A549 (cell line): ENCODE results near the gene CLP1. TPM values are rescaled to one million over a fixed set of nuclear protein-coding genes. Genes with fewer than 3 reads are reported as not detected.

ENCODE experiments used
- ATAC-seq, 2 experiments: fragments of 200-7000 bp in 1 of 2; fragments of >200 bp in 1 of 2; cut with Nextera tagmentation in 1 of 2; cut with Tn5 transposase in 1 of 2; 3 replicates each; pipeline versions ENCODE4 v1.8.0 to v1.9.1; 2018 to 2020; ENCODE audit warnings: mild to moderate bottlenecking in 1 of 2, moderate library complexity in 1 of 2
- CTCF ChIA-PET: fragments of 300-600 bp; sonication (Branson Sonifier 250); formaldehyde crosslinking; extraction: SDS; loops from one replicate; lab custom pipeline; 2021; ENCODE audit warnings: antibody characterized with exemption, inconsistent platforms; lab: Yijun Ruan, JAX
- POLR2A ChIA-PET: fragments of 350-600 bp; formaldehyde crosslinking; extraction: SDS; loops from one replicate; lab custom pipeline; 2021; ENCODE audit warnings: antibody characterized with exemption, inconsistent platforms; lab: Yijun Ruan, JAX
- DNase-seq, 2 experiments: peaks; one replicate each; pipeline versions ENCODE4 v3.0.0 to v3.0.0-alpha.2; 2011 to 2016; ENCODE audit warnings: low read depth in 1 of 2, low spot score in 1 of 2
- FAIRE-seq: peaks from 2 replicates; lab custom pipeline; 2011; peaks lifted over from hg19 to GRCh38; lab: Jason Lieb, UNC
- H3K27ac ChIP-seq, 2 experiments: fragments of >200 bp; sonication (Bioruptor Twin); formaldehyde crosslinking; 3 replicates each; pipeline ENCODE4 v1.5.1; 2016 to 2017
- H3K4me1 ChIP-seq: fragments of >200 bp; sonication (Bioruptor Twin); formaldehyde crosslinking; 3 replicates; pipeline ENCODE4 v1.6.1; 2016
- H3K4me2 ChIP-seq: fragments of >200 bp; sonication (Bioruptor Twin); formaldehyde crosslinking; 3 replicates; pipeline ENCODE4 v1.6.1; 2016
- H3K4me3 ChIP-seq: fragments of >200 bp; sonication (Bioruptor Twin); formaldehyde crosslinking; 3 replicates; pipeline ENCODE4 v1.5.1; 2016
- H3K9me3 ChIP-seq: fragments of >200 bp; sonication (Bioruptor Twin); formaldehyde crosslinking; 3 replicates; pipeline ENCODE4 v1.6.1; 2016
- BHLHE40 ChIP-seq: IDR thresholded peaks from 2 replicates; pipeline ENCODE4 v1.6.1; 2012; ENCODE audit warnings: low read depth, low read length, inconsistent platforms
- CBX8 ChIP-seq: fragments of 200-600 bp; sonication (generic); IDR thresholded peaks from 2 replicates; pipeline ENCODE4 v1.6.1; 2016
- EHMT2 ChIP-seq: fragments of 200-600 bp; sonication (generic); IDR thresholded peaks from 2 replicates; pipeline ENCODE4 v1.6.1; 2016; ENCODE audit warnings: antibody characterized with exemption, low read depth, mild to moderate bottlenecking, moderate library complexity
- FOSB ChIP-seq: fragments of 250-450 bp; sonication (Bioruptor Pico); IDR thresholded peaks from 2 replicates; pipeline ENCODE4 v1.5.0; 2020; ENCODE audit warnings: mild to moderate bottlenecking, moderate library complexity
- FOSL2 ChIP-seq, 2 experiments: fragments of 450-650 bp in 1 of 2; fragments of >200 bp in 1 of 2; sonication (Bioruptor Twin) in 1 of 2; formaldehyde crosslinking; IDR thresholded peaks; 2 replicates each; pipeline versions ENCODE4 v1.5.0 to v1.6.1; 2016 to 2020; ENCODE audit warnings: mild to moderate bottlenecking in 1 of 2, moderate library complexity in 1 of 2
- HDAC2 ChIP-seq: fragments of 200-600 bp; sonication (generic); IDR thresholded peaks from 2 replicates; pipeline ENCODE4 v1.6.1; 2016
- HOXB5 ChIP-seq: fragments of 250-450 bp; sonication (Bioruptor Pico); IDR thresholded peaks from 2 replicates; pipeline ENCODE4 v1.5.0; 2020; ENCODE audit warnings: mild to moderate bottlenecking, moderate library complexity
- KDM1A ChIP-seq: fragments of 200-600 bp; sonication (generic); IDR thresholded peaks from 2 replicates; pipeline ENCODE4 v1.6.1; 2016; ENCODE audit warnings: low read depth, mild to moderate bottlenecking
- MAZ ChIP-seq: fragments of 150-350 bp; IDR thresholded peaks from 2 replicates; pipeline ENCODE4 v1.6.1; 2014; ENCODE audit warnings: antibody characterized with exemption, low read depth, low read length, borderline replicate concordance
- NR3C1 ChIP-seq: fragments of >200 bp; sonication (Bioruptor Twin); formaldehyde crosslinking; IDR thresholded peaks from 3 replicates; pipeline ENCODE4 v1.6.1; 2017
- PHF8 ChIP-seq: fragments of 200-600 bp; sonication (generic); IDR thresholded peaks from 2 replicates; pipeline ENCODE4 v1.6.1; 2016; ENCODE audit warnings: low read depth, mild to moderate bottlenecking, antibody characterized with exemption, moderate library complexity, borderline replicate concordance
- SREBF2 ChIP-seq: fragments of 450-650 bp; IDR thresholded peaks from 2 replicates; pipeline ENCODE4 v1.6.1; 2014; ENCODE audit warnings: mild to moderate bottlenecking, moderate library complexity
- TFCP2L1 ChIP-seq: fragments of 250-450 bp; sonication (Bioruptor Pico); IDR thresholded peaks from 2 replicates; pipeline ENCODE4 v1.5.0; 2021; ENCODE audit warnings: mild to moderate bottlenecking
- TP53 ChIP-seq: fragments of 250-450 bp; sonication (Bioruptor Pico); IDR thresholded peaks from 2 replicates; pipeline ENCODE4 v1.5.0; 2021; ENCODE audit warnings: mild to moderate bottlenecking, moderate library complexity
- WGBS: methylation state at CpG from one replicate; pipeline ENCODE4 v1.1.6; 2017; ENCODE audit errors: missing lambda C conversion rate; 5-methylcytosine and 5-hydroxymethylcytosine counted together
- polyA plus RNA-seq, 4 experiments: library from polyadenylated mRNA; depleted of rRNA in 3 of 4; stranded (reverse); fragments of >200 nt; fragmentation: RNase III in 1 of 4; extraction: RNeasy Plus Mini Kit Qiagen cat#74134 plus additional on column Dnase treatment in 1 of 4; gene quantifications; 2 replicates in 3 of 4; 3 replicates in 1 of 4; pipeline ENCODE4 v1.2.3, GENCODE V29; 2011 to 2017
- TF ChIP-seq, protein P1 (sequence below): IDR thresholded peaks from 2 replicates; pipeline ENCODE4 v1.6.1; 2012; ENCODE audit warnings: low read depth, borderline replicate concordance
- TF ChIP-seq, protein P2 (sequence below): fragments of 200-600 bp; sonication (generic); IDR thresholded peaks from 2 replicates; pipeline ENCODE4 v1.6.1; 2016; ENCODE audit warnings: antibody characterized with exemption, mild to moderate bottlenecking, moderate library complexity
- TF ChIP-seq, protein P3 (sequence below): fragments of 450-650 bp; IDR thresholded peaks from 2 replicates; pipeline ENCODE4 v1.6.1; 2014; ENCODE audit warnings: antibody characterized with exemption
- TF ChIP-seq, protein P4 (sequence below): fragments of >200 bp; sonication (Bioruptor Twin); formaldehyde crosslinking; IDR thresholded peaks from 3 replicates; pipeline ENCODE4 v1.5.1; 2016
- TF ChIP-seq, protein P5 (sequence below): fragments of 250-450 bp; sonication (Bioruptor Pico); IDR thresholded peaks from 2 replicates; pipeline ENCODE4 v1.5.0; 2021; ENCODE audit warnings: mild to moderate bottlenecking, moderate library complexity, borderline replicate concordance

CLP1 gene
- polyA plus RNA-seq, 2 of the 4 experiments (the other 2 are of a cell fraction), result 22.8 to 31.8 TPM

DNA sequence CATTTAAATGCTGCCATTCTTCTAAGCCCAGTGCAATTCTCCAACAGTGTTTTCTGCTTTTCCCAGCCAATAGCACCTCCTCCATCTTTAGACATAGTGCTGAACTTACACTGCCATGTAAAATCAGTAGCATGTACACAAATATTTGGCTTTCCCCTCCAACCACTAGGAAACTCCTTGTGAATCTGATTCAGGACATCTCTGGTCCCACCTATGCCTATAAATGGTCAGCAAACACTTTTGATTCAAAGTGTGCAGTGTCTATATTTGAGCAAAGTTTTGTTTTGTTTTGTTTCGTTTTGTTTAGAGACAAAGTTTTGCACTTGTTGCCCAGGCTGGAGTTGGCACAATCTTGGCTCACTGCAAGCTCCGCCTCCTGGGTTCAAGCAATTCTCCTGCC lies 32.7 kb upstream of the CLP1 start:
- no peak overlapping the region for H3K4me3 ChIP-seq
- TF ChIP-seq FOSL2 (IDR thresholded peaks at IDR 0.05), result no peak
- TF ChIP-seq FOSL2 (CRISPR knock-in tag; IDR thresholded peaks at IDR 0.05), result no peak
- TF ChIP-seq, protein P1, sequence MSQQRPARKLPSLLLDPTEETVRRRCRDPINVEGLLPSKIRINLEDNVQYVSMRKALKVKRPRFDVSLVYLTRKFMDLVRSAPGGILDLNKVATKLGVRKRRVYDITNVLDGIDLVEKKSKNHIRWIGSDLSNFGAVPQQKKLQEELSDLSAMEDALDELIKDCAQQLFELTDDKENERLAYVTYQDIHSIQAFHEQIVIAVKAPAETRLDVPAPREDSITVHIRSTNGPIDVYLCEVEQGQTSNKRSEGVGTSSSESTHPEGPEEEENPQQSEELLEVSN, result no peak
- TF ChIP-seq KDM1A, result no peak
- TF ChIP-seq FOSB (CRISPR knock-in tag), result no peak
- TF ChIP-seq PHF8, result no peak
- no peak for TF ChIP-seq EHMT2
- TF ChIP-seq BHLHE40, result no peak
- TF ChIP-seq, protein P2, sequence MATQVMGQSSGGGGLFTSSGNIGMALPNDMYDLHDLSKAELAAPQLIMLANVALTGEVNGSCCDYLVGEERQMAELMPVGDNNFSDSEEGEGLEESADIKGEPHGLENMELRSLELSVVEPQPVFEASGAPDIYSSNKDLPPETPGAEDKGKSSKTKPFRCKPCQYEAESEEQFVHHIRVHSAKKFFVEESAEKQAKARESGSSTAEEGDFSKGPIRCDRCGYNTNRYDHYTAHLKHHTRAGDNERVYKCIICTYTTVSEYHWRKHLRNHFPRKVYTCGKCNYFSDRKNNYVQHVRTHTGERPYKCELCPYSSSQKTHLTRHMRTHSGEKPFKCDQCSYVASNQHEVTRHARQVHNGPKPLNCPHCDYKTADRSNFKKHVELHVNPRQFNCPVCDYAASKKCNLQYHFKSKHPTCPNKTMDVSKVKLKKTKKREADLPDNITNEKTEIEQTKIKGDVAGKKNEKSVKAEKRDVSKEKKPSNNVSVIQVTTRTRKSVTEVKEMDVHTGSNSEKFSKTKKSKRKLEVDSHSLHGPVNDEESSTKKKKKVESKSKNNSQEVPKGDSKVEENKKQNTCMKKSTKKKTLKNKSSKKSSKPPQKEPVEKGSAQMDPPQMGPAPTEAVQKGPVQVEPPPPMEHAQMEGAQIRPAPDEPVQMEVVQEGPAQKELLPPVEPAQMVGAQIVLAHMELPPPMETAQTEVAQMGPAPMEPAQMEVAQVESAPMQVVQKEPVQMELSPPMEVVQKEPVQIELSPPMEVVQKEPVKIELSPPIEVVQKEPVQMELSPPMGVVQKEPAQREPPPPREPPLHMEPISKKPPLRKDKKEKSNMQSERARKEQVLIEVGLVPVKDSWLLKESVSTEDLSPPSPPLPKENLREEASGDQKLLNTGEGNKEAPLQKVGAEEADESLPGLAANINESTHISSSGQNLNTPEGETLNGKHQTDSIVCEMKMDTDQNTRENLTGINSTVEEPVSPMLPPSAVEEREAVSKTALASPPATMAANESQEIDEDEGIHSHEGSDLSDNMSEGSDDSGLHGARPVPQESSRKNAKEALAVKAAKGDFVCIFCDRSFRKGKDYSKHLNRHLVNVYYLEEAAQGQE, result no peak
- no peak for TF ChIP-seq MAZ
- TF ChIP-seq, protein P3, sequence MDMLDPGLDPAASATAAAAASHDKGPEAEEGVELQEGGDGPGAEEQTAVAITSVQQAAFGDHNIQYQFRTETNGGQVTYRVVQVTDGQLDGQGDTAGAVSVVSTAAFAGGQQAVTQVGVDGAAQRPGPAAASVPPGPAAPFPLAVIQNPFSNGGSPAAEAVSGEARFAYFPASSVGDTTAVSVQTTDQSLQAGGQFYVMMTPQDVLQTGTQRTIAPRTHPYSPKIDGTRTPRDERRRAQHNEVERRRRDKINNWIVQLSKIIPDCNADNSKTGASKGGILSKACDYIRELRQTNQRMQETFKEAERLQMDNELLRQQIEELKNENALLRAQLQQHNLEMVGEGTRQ, result no peak
- no peak for TF ChIP-seq SREBF2
- no peak for TF ChIP-seq NR3C1
- TF ChIP-seq CBX8, result no peak
- TF ChIP-seq, all 56 proteins: peak for 0
- FAIRE-seq (no peak), DNase-seq (no peak), ATAC-seq (no peak)
- H3K9me3 ChIP-seq, result peaks cover 10% of the 10 kb centered on the region; the same call in 2 of the 3 replicates
- ChIA-PET CTCF (interaction anchor here (0.6 to 0.8 kb wide), 2 partner anchors 11 to 20 kb away, joined by 3 to 4 read pairs; no protein-coding TSS in a partner anchor), POLR2A (no interaction called here)
- no peaks in the 10 kb centered on the region for H3K4me1 ChIP-seq
- 50% methylated on average over 2 of the region's 2 CpGs for WGBS
- H3K27ac ChIP-seq, result no peak overlapping the region
- H3K4me2 ChIP-seq, result no peak overlapping the region

DNA sequence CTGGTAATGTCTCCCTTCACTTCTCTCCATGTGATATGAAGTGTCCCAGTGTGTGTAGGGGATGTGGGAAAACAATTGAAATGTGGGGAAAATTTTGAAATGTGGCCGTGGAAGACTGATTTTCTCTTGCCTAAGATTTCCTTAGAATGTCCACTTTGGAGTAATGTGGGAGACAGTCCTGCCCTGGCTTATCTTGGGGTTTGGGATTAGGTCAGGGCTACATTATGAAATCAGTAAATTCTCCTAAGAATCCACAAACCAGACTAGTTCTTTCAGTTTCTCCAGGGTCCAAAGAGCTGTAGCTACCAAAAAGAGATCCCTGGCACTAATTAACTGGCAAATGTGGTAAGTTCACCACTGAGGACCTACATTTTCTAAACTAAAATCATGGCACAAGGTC lies 30.7 kb upstream of the CLP1 start:
- no peak for DNase-seq
- no peaks in the 10 kb centered on the region for H3K9me3 ChIP-seq
- WGBS, result 35% methylated on average over 1 of the region's 1 CpG
- ATAC-seq, result no peak
- no peaks in the 10 kb centered on the region for H3K4me1 ChIP-seq
- H3K4me2 ChIP-seq, result no peak overlapping the region
- H3K27ac ChIP-seq, result no peak overlapping the region
- no peak overlapping the region for H3K4me3 ChIP-seq
- ChIA-PET CTCF (interaction anchor here (1.0 to 3.2 kb wide), 3 partner anchors 14 to 59 kb away, joined by 3 to 17 read pairs (median 14); partner anchors contain the start of gene UBE2L6), POLR2A (no interaction called here)
- TF ChIP-seq, protein P4, sequence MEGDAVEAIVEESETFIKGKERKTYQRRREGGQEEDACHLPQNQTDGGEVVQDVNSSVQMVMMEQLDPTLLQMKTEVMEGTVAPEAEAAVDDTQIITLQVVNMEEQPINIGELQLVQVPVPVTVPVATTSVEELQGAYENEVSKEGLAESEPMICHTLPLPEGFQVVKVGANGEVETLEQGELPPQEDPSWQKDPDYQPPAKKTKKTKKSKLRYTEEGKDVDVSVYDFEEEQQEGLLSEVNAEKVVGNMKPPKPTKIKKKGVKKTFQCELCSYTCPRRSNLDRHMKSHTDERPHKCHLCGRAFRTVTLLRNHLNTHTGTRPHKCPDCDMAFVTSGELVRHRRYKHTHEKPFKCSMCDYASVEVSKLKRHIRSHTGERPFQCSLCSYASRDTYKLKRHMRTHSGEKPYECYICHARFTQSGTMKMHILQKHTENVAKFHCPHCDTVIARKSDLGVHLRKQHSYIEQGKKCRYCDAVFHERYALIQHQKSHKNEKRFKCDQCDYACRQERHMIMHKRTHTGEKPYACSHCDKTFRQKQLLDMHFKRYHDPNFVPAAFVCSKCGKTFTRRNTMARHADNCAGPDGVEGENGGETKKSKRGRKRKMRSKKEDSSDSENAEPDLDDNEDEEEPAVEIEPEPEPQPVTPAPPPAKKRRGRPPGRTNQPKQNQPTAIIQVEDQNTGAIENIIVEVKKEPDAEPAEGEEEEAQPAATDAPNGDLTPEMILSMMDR, result no peak
- TF ChIP-seq, protein P5, sequence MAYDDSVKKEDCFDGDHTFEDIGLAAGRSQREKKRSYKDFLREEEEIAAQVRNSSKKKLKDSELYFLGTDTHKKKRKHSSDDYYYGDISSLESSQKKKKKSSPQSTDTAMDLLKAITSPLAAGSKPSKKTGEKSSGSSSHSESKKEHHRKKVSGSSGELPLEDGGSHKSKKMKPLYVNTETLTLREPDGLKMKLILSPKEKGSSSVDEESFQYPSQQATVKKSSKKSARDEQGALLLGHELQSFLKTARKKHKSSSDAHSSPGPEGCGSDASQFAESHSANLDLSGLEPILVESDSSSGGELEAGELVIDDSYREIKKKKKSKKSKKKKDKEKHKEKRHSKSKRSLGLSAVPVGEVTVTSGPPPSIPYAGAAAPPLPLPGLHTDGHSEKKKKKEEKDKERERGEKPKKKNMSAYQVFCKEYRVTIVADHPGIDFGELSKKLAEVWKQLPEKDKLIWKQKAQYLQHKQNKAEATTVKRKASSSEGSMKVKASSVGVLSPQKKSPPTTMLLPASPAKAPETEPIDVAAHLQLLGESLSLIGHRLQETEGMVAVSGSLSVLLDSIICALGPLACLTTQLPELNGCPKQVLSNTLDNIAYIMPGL, result no peak
- TF ChIP-seq TP53 (CRISPR knock-in tag), result no peak
- TF ChIP-seq HDAC2, result no peak
- TF ChIP-seq HOXB5 (CRISPR knock-in tag), result no peak
- no peak for TF ChIP-seq TFCP2L1 (CRISPR knock-in tag)
- no peak for FAIRE-seq
